CD4-positive, alpha-beta T cell treated with Interleukin-6 at 100 ng/mL for 8 hours (primary cell): ENCODE results near the gene GPR153.

Source experiments
- DNase-seq: peaks from one replicate; pipeline ENCODE4 v3.0.0-alpha.2; 2020; ENCODE audit warnings: mixed read lengths, low spot score

Gene GPR153

GRCh38 chr1:6248161-6248776, 12.6 kb downstream of the GPR153 start:
- DNase-seq = no peak

GRCh38 chr1:6247651-6248050, 13.2 kb downstream of the GPR153 start:
- no peak for DNase-seq

- peak; percentile 73 for DNase-seq
These were observed 14.1 kb downstream of the GPR153 start for GRCh38 chr1:6246497-6247467.

GRCh38 chr1:6245869-6246496, 14.9 kb downstream of the GPR153 start:
- no peak for DNase-seq

- peak; percentile 70 for DNase-seq
These were observed 15.6 kb downstream of the GPR153 start for GRCh38 chr1:6245086-6245868.

GRCh38 chr1:6244401-6245049, 16.4 kb downstream of the GPR153 start:
- DNase-seq = no peak

GRCh38 chr1:6243993-6244392, 16.9 kb downstream of the GPR153 start, which contains the start of gene HES3:
Gene HES3 (plus strand): TSS chr1:6244179. CDS start chr1:6244366, 187 bp downstream.
- DNase-seq = no peak

GRCh38 chr1:6243053-6243834, 17.7 kb downstream of the GPR153 start:
- DNase-seq = no peak

- no peak for DNase-seq
These were observed 18.8 kb downstream of the GPR153 start for GRCh38 chr1:6241887-6242740.

GRCh38 chr1:6241107-6241886, 19.6 kb downstream of the GPR153 start:
- no peak for DNase-seq

GRCh38 chr1:6239950-6240768, 20.7 kb downstream of the GPR153 start:
- no peak for DNase-seq

- no peak for DNase-seq
These were observed 21.6 kb downstream of the GPR153 start for GRCh38 chr1:6239213-6239752.

GRCh38 chr1:6237093-6237492, 23.8 kb downstream of the GPR153 start:
- DNase-seq = no peak

- no peak for DNase-seq
These were observed 25.6 kb downstream of the GPR153 start for GRCh38 chr1:6235296-6235677.

GRCh38 chr1:6234502-6235295, 26.2 kb downstream of the GPR153 start:
- DNase-seq = no peak

GRCh38 chr1:6233376-6233775, 27.5 kb downstream of the GPR153 start:
- DNase-seq = no peak

GRCh38 chr1:6225651-6226050, 35.2 kb downstream of the GPR153 start:
- no peak for DNase-seq
